Eye (tissue), 1 donor: ENCODE results near the gene CCDC78.

Experiments
- DNase-seq: peaks from one replicate; pipeline ENCODE4 v3.0.0-alpha.2; 2015

The CCDC78 gene

GRCh38 chr16:736936-737481, 10.8 kb upstream of the CCDC78 start:
- DNase-seq = no peak

- no peak for DNase-seq
Measured at GRCh38 chr16:735982-736453, 9.8 kb upstream of the CCDC78 start.

GRCh38 chr16:734981-735881, 9.0 kb upstream of the CCDC78 start:
- no peak for DNase-seq

GRCh38 chr16:734208-734980, 8.2 kb upstream of the CCDC78 start:
- no peak for DNase-seq

- DNase-seq = no peak
Measured at GRCh38 chr16:733382-734207, 7.4 kb upstream of the CCDC78 start.

- no peak for DNase-seq
Measured at GRCh38 chr16:732936-733335, 6.7 kb upstream of the CCDC78 start.

GRCh38 chr16:732332-732731, 6.1 kb upstream of the CCDC78 start:
- DNase-seq = no peak

GRCh38 chr16:730666-731509, 4.6 kb upstream of the CCDC78 start:
- no peak for DNase-seq

GRCh38 chr16:729768-730665, 3.8 kb upstream of the CCDC78 start:
- no peak for DNase-seq

GRCh38 chr16:728890-729744, 2.9 kb upstream of the CCDC78 start:
- no peak for DNase-seq

- DNase-seq = peak; percentile 70
Measured at GRCh38 chr16:728131-728889, 2.1 kb upstream of the CCDC78 start.

GRCh38 chr16:727291-727977, 1.2 kb upstream of the CCDC78 start:
- DNase-seq = peak; percentile 52

- DNase-seq = no peak
Measured at GRCh38 chr16:726188-726437, 130 bp downstream of the CCDC78 start.

- DNase-seq = no peak
Measured at GRCh38 chr16:725463-726187, 618 bp downstream of the CCDC78 start.

GRCh38 chr16:725041-725376, 1.2 kb downstream of the CCDC78 start:
- no peak for DNase-seq

- peak; percentile 1 for DNase-seq
Measured at GRCh38 chr16:724188-725040, 1.8 kb downstream of the CCDC78 start.

- no peak for DNase-seq
Measured at GRCh38 chr16:723695-724094, 2.5 kb downstream of the CCDC78 start.
